Measurements from ENCODE around the gene CKB. TPM values are rescaled to one million over a fixed set of nuclear protein-coding genes. Genes with fewer than 3 reads are reported as not detected.

CKB gene
- polyA plus RNA-seq, 3 donors, result 0.76 to 12.5 (median 2.7) TPM

DNA sequence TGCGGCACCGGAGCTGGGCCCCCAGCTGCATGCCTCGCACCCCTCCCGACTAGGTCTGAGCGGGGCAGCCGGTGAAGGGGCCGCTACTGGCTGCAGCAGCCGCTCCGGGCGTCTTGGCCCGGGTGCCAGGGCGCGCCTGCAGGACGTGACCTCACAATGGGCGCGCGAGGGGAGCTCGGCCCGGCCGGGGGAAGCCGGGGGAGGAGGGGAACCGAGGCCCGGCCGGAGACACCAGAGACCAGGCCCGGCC, 39.5 kb upstream of the CKB start:
- no peaks in the 10 kb centered on the region for H3K27me3 Mint-ChIP-seq (ENCODE audit: low read depth in 3 of 3)
- Histone ChIP-seq H3K4me2 (replicated peaks; ENCODE audit: extremely low read depth, low read length, poor library complexity, severe bottlenecking) (peak overlapping the region; percentile 82), H3K27ac (ENCODE audit: low read depth in 1 of 2, low read length in 2 of 2) (peak overlapping the region; percentile 68 to 88), H2AFZ (ENCODE audit: insufficient read depth, low read depth, low read length, poor library complexity, severe bottlenecking) (peak overlapping the region; percentile 94), H3K27me3 (ENCODE audit: control insufficient read depth in 2 of 2, insufficient read depth in 2 of 2, low read length in 2 of 2) (no peaks in the 10 kb centered on the region), H3K36me3 (replicated peaks in 1 of 2; ENCODE audit: control insufficient read depth in 1 of 2, insufficient read depth in 2 of 2, low read length in 2 of 2) (peaks cover 19 to 41% of the 10 kb centered on the region in 2 donors), H3K9ac (ENCODE audit: insufficient read depth, low read length, poor library complexity, severe bottlenecking) (peak overlapping the region; percentile 94), H3K4me1 (ENCODE audit: control insufficient read depth in 1 of 2, insufficient read depth in 2 of 2, low read length in 2 of 2) (peaks cover 24 to 31% of the 10 kb centered on the region in 2 donors), H3K9me3 (replicated peaks in 1 of 2; ENCODE audit: control insufficient read depth in 1 of 2, insufficient read depth in 1 of 2, low read length in 2 of 2) (no peaks in the 10 kb centered on the region), H3K4me3 (replicated peaks in 1 of 3; ENCODE audit: low read depth in 2 of 3, low read length in 3 of 3) (peak overlapping the region; percentile 76 to 98 (median 89)), H4K20me1 (ENCODE audit: insufficient read depth, low read length) (peaks cover 64% of the 10 kb centered on the region), H3K79me2 (ENCODE audit: insufficient read depth, low read length) (peaks cover 98% of the 10 kb centered on the region)
- peak in 1 of 3 donors; percentile 7 for DNase-seq
- intact Hi-C loops (cut with micrococcal nuclease), result loop anchor here (2.0 to 5.0 kb wide), 3 partner anchors 40 to 67 kb away; partner anchors contain the start of genes KLC1 (in 2 of the 2) and CKB (in 1 of the 2)
- peak overlapping the region; percentile 81 to 91 (median 83) for H3K27ac Mint-ChIP-seq
- no peaks in the 10 kb centered on the region for H3K9me3 Mint-ChIP-seq
- peaks cover 37% of the 10 kb centered on the region for H3K4me1 Mint-ChIP-seq
- H3K36me3 Mint-ChIP-seq, result peaks cover 33 to 36% of the 10 kb centered on the region in 2 donors
- H3K4me3 Mint-ChIP-seq, result peak overlapping the region; percentile 91 to 94
- TF ChIP-seq, protein P1, sequence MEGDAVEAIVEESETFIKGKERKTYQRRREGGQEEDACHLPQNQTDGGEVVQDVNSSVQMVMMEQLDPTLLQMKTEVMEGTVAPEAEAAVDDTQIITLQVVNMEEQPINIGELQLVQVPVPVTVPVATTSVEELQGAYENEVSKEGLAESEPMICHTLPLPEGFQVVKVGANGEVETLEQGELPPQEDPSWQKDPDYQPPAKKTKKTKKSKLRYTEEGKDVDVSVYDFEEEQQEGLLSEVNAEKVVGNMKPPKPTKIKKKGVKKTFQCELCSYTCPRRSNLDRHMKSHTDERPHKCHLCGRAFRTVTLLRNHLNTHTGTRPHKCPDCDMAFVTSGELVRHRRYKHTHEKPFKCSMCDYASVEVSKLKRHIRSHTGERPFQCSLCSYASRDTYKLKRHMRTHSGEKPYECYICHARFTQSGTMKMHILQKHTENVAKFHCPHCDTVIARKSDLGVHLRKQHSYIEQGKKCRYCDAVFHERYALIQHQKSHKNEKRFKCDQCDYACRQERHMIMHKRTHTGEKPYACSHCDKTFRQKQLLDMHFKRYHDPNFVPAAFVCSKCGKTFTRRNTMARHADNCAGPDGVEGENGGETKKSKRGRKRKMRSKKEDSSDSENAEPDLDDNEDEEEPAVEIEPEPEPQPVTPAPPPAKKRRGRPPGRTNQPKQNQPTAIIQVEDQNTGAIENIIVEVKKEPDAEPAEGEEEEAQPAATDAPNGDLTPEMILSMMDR (IDR thresholded peaks at IDR 0.05), result no peak
- 0% methylated on average over 25 of the region's 25 CpGs for WGBS (ENCODE audit: insufficient coverage)

DNA sequence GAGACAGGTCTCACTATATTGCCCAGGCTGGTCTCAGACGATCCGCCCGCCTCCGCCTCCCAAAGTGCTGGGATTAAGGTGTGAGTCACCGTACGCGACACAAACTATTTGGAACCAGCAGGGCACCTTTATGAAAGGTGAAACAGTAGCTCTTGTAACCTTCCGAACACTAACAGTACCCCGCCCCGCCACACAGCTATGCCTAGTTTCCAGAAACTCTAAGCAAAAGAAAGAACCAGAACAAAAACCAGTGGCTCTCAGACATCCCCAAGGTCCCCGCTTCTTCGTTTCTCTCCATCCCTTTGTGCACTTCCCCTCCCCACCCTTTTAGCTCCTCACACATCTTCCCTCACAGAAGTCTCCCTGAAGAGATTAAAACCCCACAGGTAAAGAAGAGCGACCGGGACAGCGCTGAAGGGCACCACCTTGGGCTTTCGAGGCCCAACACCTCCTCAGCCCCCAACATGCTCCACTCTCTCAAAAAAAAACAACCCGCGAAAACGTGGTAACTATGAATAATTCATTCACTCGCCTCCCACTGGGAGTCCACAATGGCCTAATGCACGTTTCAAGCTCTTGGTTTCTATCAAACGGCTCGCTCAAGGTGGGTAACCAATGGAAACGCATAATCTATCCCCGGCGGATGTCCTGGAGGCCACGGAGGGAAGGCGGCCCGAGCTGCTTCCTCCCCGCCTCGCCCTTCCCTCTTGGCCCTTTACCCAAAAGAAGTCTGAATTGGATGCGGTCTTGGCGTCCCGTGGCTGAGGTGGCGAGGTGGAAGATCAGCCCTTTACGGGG, 39.0 kb upstream of the CKB start:
- Histone ChIP-seq H3K4me3 (replicated peaks in 1 of 3; ENCODE audit: low read depth in 2 of 3, low read length in 3 of 3) (peak overlapping the region; percentile 76 to 98 (median 89)), H2AFZ (ENCODE audit: insufficient read depth, low read depth, low read length, poor library complexity, severe bottlenecking) (peak overlapping the region; percentile 94), H3K4me1 (ENCODE audit: control insufficient read depth in 1 of 2, insufficient read depth in 2 of 2, low read length in 2 of 2) (peaks cover 24 to 31% of the 10 kb centered on the region in 2 donors), H3K79me2 (ENCODE audit: insufficient read depth, low read length) (peaks cover 98% of the 10 kb centered on the region), H4K20me1 (ENCODE audit: insufficient read depth, low read length) (peaks cover 65% of the 10 kb centered on the region), H3K9ac (ENCODE audit: insufficient read depth, low read length, poor library complexity, severe bottlenecking) (peak overlapping the region; percentile 94), H3K4me2 (replicated peaks; ENCODE audit: extremely low read depth, low read length, poor library complexity, severe bottlenecking) (peak overlapping the region; percentile 82), H3K36me3 (replicated peaks in 1 of 2; ENCODE audit: control insufficient read depth in 1 of 2, insufficient read depth in 2 of 2, low read length in 2 of 2) (peaks cover 19 to 41% of the 10 kb centered on the region in 2 donors), H3K27ac (ENCODE audit: low read depth in 1 of 2, low read length in 2 of 2) (peak overlapping the region; percentile 68 to 88), H3K27me3 (ENCODE audit: control insufficient read depth in 2 of 2, insufficient read depth in 2 of 2, low read length in 2 of 2) (no peaks in the 10 kb centered on the region), H3K9me3 (replicated peaks in 1 of 2; ENCODE audit: control insufficient read depth in 1 of 2, insufficient read depth in 1 of 2, low read length in 2 of 2) (no peaks in the 10 kb centered on the region)
- Mint-ChIP-seq H3K9me3 (no peaks in the 10 kb centered on the region), H3K4me3 (peak overlapping the region; percentile 91 to 94), H3K4me1 (peaks cover 38% of the 10 kb centered on the region), H3K27ac (peak overlapping the region; percentile 81 to 91 (median 83)), H3K36me3 (peaks cover 34 to 36% of the 10 kb centered on the region in 2 donors), H3K27me3 (ENCODE audit: low read depth in 3 of 3) (no peaks in the 10 kb centered on the region)
- intact Hi-C loops (cut with micrococcal nuclease), result loop anchor here (2.0 to 5.0 kb wide), 3 partner anchors 39 to 67 kb away; partner anchors contain the start of genes KLC1 (in 2 of the 2) and CKB (in 1 of the 2)
- DNase-seq, result peak in 2 of 3 donors; percentile 14 to 21
- under 1% methylated on average over 28 of the region's 36 CpGs for WGBS (ENCODE audit: insufficient coverage)
- TF ChIP-seq, protein P1 (IDR thresholded peaks at IDR 0.05), result no peak
